K562 (cell line): ENCODE results near the gene SRRD. TPM values are rescaled to one million over a fixed set of nuclear protein-coding genes. Genes with fewer than 3 reads are reported as not detected.

ENCODE experiments used
- ATAC-seq: fragments of 200-7000 bp; cut with Tn5 transposase; 3 replicates; pipeline ENCODE4 v1.9.1; 2020; ENCODE audit warnings: moderate library complexity
- BruUV-seq: library from RNA; stranded (reverse); fragments of 400-500 nt; replicated peaks from 2 replicates; lab custom pipeline; 2021; lab: Mats Ljungman, UMichigan
- CTCF ChIA-PET: fragments of 300-600 bp; formaldehyde crosslinking; extraction: SDS; loops from one replicate; lab custom pipeline; 2021; ENCODE audit warnings: low intra/inter-chr PET ratio; lab: Yijun Ruan, JAX
- POLR2A ChIA-PET: fragments of 300-600, 350-650 bp; sonication (Branson Sonifier 250); formaldehyde crosslinking; extraction: SDS; loops from one replicate; lab custom pipeline; 2021; ENCODE audit warnings: antibody characterized with exemption, inconsistent platforms; lab: Yijun Ruan, JAX
- DNase-seq, 4 experiments: peaks; one replicate each; pipeline versions ENCODE4 v3.0.0 to v3.0.0-alpha.2; 2011 to 2018; ENCODE audit warnings: low spot score in 3 of 4, mixed read lengths in 3 of 4; ENCODE audit errors: extremely low read depth in 1 of 4
- FAIRE-seq: peaks from 2 replicates; lab custom pipeline; 2011; peaks lifted over from hg19 to GRCh38; lab: Jason Lieb, UNC
- H2AFZ ChIP-seq: 2 replicates; pipeline ENCODE4 v1.6.0; 2011; ENCODE audit warnings: low read depth, low read length, control low read depth, inconsistent platforms
- H3K27ac ChIP-seq: fragments of 200-600 bp; 3 replicates; pipeline ENCODE4 v1.8.0; 2011; ENCODE audit warnings: low read depth, mild to moderate bottlenecking, control low read depth, inconsistent platforms, low read length, moderate library complexity, mixed read lengths; ENCODE audit errors: extremely low read depth
- H3K27me3 ChIP-seq, 2 experiments: fragments of 300-600 bp in 1 of 2; 2 replicates in 1 of 2; 3 replicates in 1 of 2; pipeline versions ENCODE4 v1.6.0 to v1.8.0; 2011; ENCODE audit warnings: inconsistent platforms in 2 of 2, low read length in 2 of 2, mild to moderate bottlenecking in 1 of 2, mixed read lengths in 1 of 2, moderate library complexity in 1 of 2; ENCODE audit not compliant: control insufficient read depth in 2 of 2, insufficient read depth in 2 of 2
- H3K36me3 ChIP-seq: fragments of 300-600 bp; 3 replicates; pipeline ENCODE4 v1.8.0; 2011; ENCODE audit warnings: mild to moderate bottlenecking, low read length, inconsistent platforms; ENCODE audit not compliant: control insufficient read depth, insufficient read depth
- H3K4me1 ChIP-seq, 2 experiments: fragments of 200-600 bp in 1 of 2; replicated peaks in 1 of 2; 2 replicates in 1 of 2; 3 replicates in 1 of 2; pipeline versions ENCODE4 v1.5.1 to v1.8.0; 2011; ENCODE audit warnings: inconsistent platforms in 2 of 2, low read length in 2 of 2, mild to moderate bottlenecking in 1 of 2, mixed read lengths in 1 of 2, moderate library complexity in 1 of 2; ENCODE audit not compliant: control insufficient read depth in 2 of 2, insufficient read depth in 2 of 2
- H3K4me2 ChIP-seq: 2 replicates; pipeline ENCODE4 v1.6.1; 2011; ENCODE audit warnings: low read length, control low read depth, inconsistent platforms, mixed read lengths; ENCODE audit not compliant: insufficient read depth
- H3K4me3 ChIP-seq: fragments of 200-600 bp; sonication (generic), shearing (Covaris generic); 2 replicates; pipeline ENCODE4 v1.5.1; 2016; ENCODE audit warnings: control low read depth, inconsistent platforms
- H3K79me2 ChIP-seq: fragments of 200-600 bp; 3 replicates; pipeline ENCODE4 v1.8.0; 2011; ENCODE audit warnings: low read length, inconsistent platforms; ENCODE audit not compliant: control insufficient read depth, insufficient read depth
- H3K9ac ChIP-seq, 2 experiments: 2 replicates each; pipeline versions ENCODE4 v1.6.0 to v1.6.1; 2011; ENCODE audit warnings: low read depth in 2 of 2, low read length in 2 of 2, control low read depth in 1 of 2, inconsistent platforms in 1 of 2, mild to moderate bottlenecking in 1 of 2, mixed read lengths in 1 of 2; ENCODE audit not compliant: insufficient read depth in 1 of 2
- H3K9me1 ChIP-seq: one replicate; pipeline ENCODE4 v1.6.0; 2011; ENCODE audit warnings: inconsistent platforms, mild to moderate bottlenecking, low read length, moderate library complexity; ENCODE audit not compliant: control insufficient read depth, insufficient read depth
- H3K9me3 ChIP-seq: replicated peaks from 2 replicates; pipeline ENCODE4 v1.5.1; 2011; ENCODE audit warnings: low read depth, low read length, inconsistent platforms; ENCODE audit not compliant: control insufficient read depth, insufficient read depth
- H4K20me1 ChIP-seq: replicated peaks from 2 replicates; pipeline ENCODE4 v1.6.1; 2011; ENCODE audit warnings: low read length, inconsistent platforms, mixed read lengths; ENCODE audit not compliant: control insufficient read depth, insufficient read depth
- CBX2 ChIP-seq: fragments of 200-600 bp; sonication (generic); IDR thresholded peaks from one replicate; pipeline ENCODE4 v1.6.1; 2012; ENCODE audit warnings: mild to moderate bottlenecking, low read length, inconsistent platforms; ENCODE audit not compliant: insufficient read depth, poor library complexity, severe bottlenecking
- CBX5 ChIP-seq: IDR thresholded peaks from 2 replicates; pipeline ENCODE4 v1.6.1; 2014; ENCODE audit warnings: low read depth, borderline replicate concordance
- CHD1 ChIP-seq: fragments of 200-600 bp; sonication (generic); IDR thresholded peaks from one replicate; pipeline ENCODE4 v1.6.1; 2012; ENCODE audit warnings: mild to moderate bottlenecking, moderate library complexity, low read length, inconsistent platforms
- CREB1 ChIP-seq, 2 experiments: sonication (generic) in 1 of 2; formaldehyde crosslinking in 1 of 2; IDR thresholded peaks; 2 replicates each; pipeline versions ENCODE4 v1.6.1 to v1.8.0; 2012 to 2022; ENCODE audit warnings: inconsistent platforms in 1 of 2, mild to moderate bottlenecking in 1 of 2, missing genetic modification reagents in 1 of 2, moderate library complexity in 1 of 2
- HDAC3 ChIP-seq: fragments of 450-650 bp; IDR thresholded peaks from 2 replicates; pipeline ENCODE4 v1.6.1; 2018; ENCODE audit warnings: borderline replicate concordance, mild to moderate bottlenecking, moderate library complexity; ENCODE audit not compliant: partially characterized antibody
- PYGO2 ChIP-seq: fragments of 450-650 bp; IDR thresholded peaks from 2 replicates; pipeline ENCODE4 v1.6.1; 2016; ENCODE audit warnings: mild to moderate bottlenecking, missing genetic modification characterization, moderate library complexity, missing compliant biosample characterization
- RBM14 ChIP-seq: fragments of 200-400 bp; formaldehyde crosslinking; IDR thresholded peaks from 2 replicates; pipeline ENCODE4 v1.6.1; 2018; ENCODE audit warnings: low read depth, mild to moderate bottlenecking, low read length, moderate library complexity, borderline replicate concordance; ENCODE audit not compliant: insufficient read depth
- RBM25 ChIP-seq: fragments of 200-400 bp; formaldehyde crosslinking; IDR thresholded peaks from 2 replicates; pipeline ENCODE4 v1.6.1; 2018; ENCODE audit warnings: low read length, low read depth, moderate library complexity; ENCODE audit not compliant: severe bottlenecking
- ZNF175 ChIP-seq: fragments of 200-800 bp; sonication (Bioruptor generic); IDR thresholded peaks from 2 replicates; pipeline ENCODE4 v1.6.1; 2016; ENCODE audit warnings: low read depth, mild to moderate bottlenecking, missing genetic modification characterization, missing compliant biosample characterization
- ZNF212 ChIP-seq: fragments of 450-650 bp; formaldehyde crosslinking; IDR thresholded peaks from 2 replicates; pipeline ENCODE4 v1.4.0; 2020; ENCODE audit warnings: mild to moderate bottlenecking
- ZNF41 ChIP-seq: fragments of 250-450 bp; sonication (Bioruptor Pico); conservative IDR thresholded peaks from 2 replicates; pipeline ENCODE4 v1.4.0; 2020; ENCODE audit warnings: mild to moderate bottlenecking
- ZNF699 ChIP-seq: fragments of 250-450 bp; sonication (Bioruptor Pico); IDR thresholded peaks from 2 replicates; pipeline ENCODE4 v1.8.0; 2021; ENCODE audit warnings: mild to moderate bottlenecking, moderate library complexity; ENCODE audit not compliant: insufficient replicate concordance
- WGBS: fragments of 100-300 bp; shearing (Covaris generic); methylation state at CpG from one replicate; pipeline ENCODE4 v1.1.6; 2016; ENCODE audit warnings: low coverage, mixed read lengths; ENCODE audit not compliant: insufficient coverage; ENCODE audit errors: missing lambda C conversion rate; 5-methylcytosine and 5-hydroxymethylcytosine counted together
- in situ Hi-C: fragments of 300-500 bp; cut with MboI; formaldehyde crosslinking; loops from 4 replicates; pipeline ENCODE4 v1.15.0; 2018; ENCODE audit warnings: inconsistent platforms, mixed read lengths
- intact Hi-C: fragments of 100-400 bp; cut with micrococcal nuclease; formaldehyde crosslinking; loops from 2 replicates; pipeline ENCODE4 v1.14.2; 2022
- polyA plus RNA-seq, 8 experiments: library from polyadenylated mRNA; depleted of rRNA in 4 of 8; stranded (reverse) in 5 of 8; unstranded in 3 of 8; fragments of >200 nt; fragmentation: Nextera tagmentation in 2 of 8; fragmentation: Illumina TruSeq in 1 of 8; extraction: Ambion mirVana in 2 of 8; extraction: Trizol in 1 of 8; gene quantifications; 2 replicates each; pipeline versions ENCODE4 v1.2.1 to v1.2.3, GENCODE V29; 2011 to 2014; ENCODE audit warnings: inconsistent platforms in 1 of 8, missing spikeins in 1 of 8
- total RNA-seq, 7 experiments: library from RNA; depleted of rRNA in 6 of 7; stranded (reverse); fragments of >200 nt in 6 of 7; fragmentation: Illumina TruSeq in 2 of 7; extraction: Trizol in 2 of 7; gene quantifications; 2 replicates each; pipeline versions ENCODE4 v1.2.1 to v1.2.3, GENCODE V29; 2011 to 2021; ENCODE audit warnings: low replicate concordance in 1 of 7
- TF ChIP-seq, protein P1 (sequence below): sonication (generic); formaldehyde crosslinking; IDR thresholded peaks from 2 replicates; pipeline ENCODE4 v1.8.1; 2023; ENCODE audit warnings: mild to moderate bottlenecking, missing genetic modification reagents
- TF ChIP-seq, protein P2 (sequence below), 3 experiments: IDR thresholded peaks in 2 of 3; conservative IDR thresholded peaks in 1 of 3; 2 replicates each; pipeline ENCODE4 v1.5.1; 2011 to 2012; ENCODE audit warnings: low read length in 3 of 3, mild to moderate bottlenecking in 3 of 3, control low read depth in 2 of 3, improper control_type of control experiment in 1 of 3, inconsistent platforms in 1 of 3, low read depth in 1 of 3, mixed read lengths in 1 of 3, moderate library complexity in 1 of 3; ENCODE audit not compliant: insufficient read depth in 2 of 3

Gene SRRD
- total and polyA plus RNA-seq, 9 of the 15 experiments (the other 6 are each of a cell fraction or from before 2014, with no cell fraction given) = 4.9 to 59.4 (median 34.4) TPM

GRCh38 chr22:26452236-26453016 is 31.3 kb upstream of the SRRD start (continued):
- no peak for TF ChIP-seq CBX2
- TF ChIP-seq ZNF699 (CRISPR knock-in tag) = no peak

DNA sequence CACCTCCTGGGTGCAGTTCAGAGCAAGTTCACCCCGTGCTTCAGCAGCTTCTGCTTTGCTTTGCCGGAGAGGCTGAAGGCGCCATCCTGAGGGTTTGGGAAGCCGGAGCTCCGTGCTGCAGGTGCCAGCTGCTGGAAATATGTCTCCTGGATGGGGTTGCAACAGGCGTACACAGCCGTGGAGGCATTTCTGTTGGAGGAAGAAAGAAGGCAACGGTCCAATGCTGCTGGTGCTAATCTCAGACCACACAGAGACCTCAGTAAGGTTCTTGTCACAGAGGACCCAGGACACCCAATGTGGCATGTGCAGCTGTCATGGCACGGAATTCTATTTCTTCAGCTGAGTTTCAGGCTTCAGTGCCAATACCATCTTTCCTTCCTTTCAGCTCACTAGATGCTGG is 30.5 kb upstream of the SRRD start:
- H3K9ac ChIP-seq = no peak overlapping the region
- ChIA-PET CTCF (no interaction called here), POLR2A (interaction anchor here (0.5 kb wide), 1 partner anchor 560 kb away, joined by 3 read pairs; no protein-coding TSS in a partner anchor)
- no peaks in the 10 kb centered on the region; a peak in 1 of 5 replicates for H3K4me1 ChIP-seq
- no peaks in the 10 kb centered on the region for H3K9me1 ChIP-seq
- H4K20me1 ChIP-seq = no peaks in the 10 kb centered on the region
- H2AFZ ChIP-seq = no peak overlapping the region
- in situ Hi-C loops = no loop called here
- peaks cover 47% of the 10 kb centered on the region; the same call in 2 of the 3 replicates for H3K36me3 ChIP-seq
- WGBS = 93% methylated on average over 4 of the region's 9 CpGs
- no peak for DNase-seq
- H3K9me3 ChIP-seq = no peaks in the 10 kb centered on the region
- no peak for ATAC-seq
- no peak overlapping the region for H3K4me2 ChIP-seq
- no peaks in the 10 kb centered on the region for H3K79me2 ChIP-seq
- no peak for FAIRE-seq
- no peaks in the 10 kb centered on the region for H3K27me3 ChIP-seq
- intact Hi-C loops = no loop called here
- no peak overlapping the region for H3K27ac ChIP-seq
- BruUV-seq = no TSS peak
- H3K4me3 ChIP-seq = no peak overlapping the region
- no peak for TF ChIP-seq ZNF41
- TF ChIP-seq RBM25 = no peak
- TF ChIP-seq ZNF175 (CRISPR knock-in tag) = no peak
- TF ChIP-seq CREB1 (IDR thresholded peaks at IDR 0.05) = no peak
- TF ChIP-seq CREB1 (CRISPR knock-in tag; IDR thresholded peaks at IDR 0.05) = no peak
- no peak for TF ChIP-seq RBM14
- no peak for TF ChIP-seq PYGO2 (tag)
- no peak for TF ChIP-seq CHD1
- TF ChIP-seq ZNF212 = no peak
- TF ChIP-seq, protein P1, sequence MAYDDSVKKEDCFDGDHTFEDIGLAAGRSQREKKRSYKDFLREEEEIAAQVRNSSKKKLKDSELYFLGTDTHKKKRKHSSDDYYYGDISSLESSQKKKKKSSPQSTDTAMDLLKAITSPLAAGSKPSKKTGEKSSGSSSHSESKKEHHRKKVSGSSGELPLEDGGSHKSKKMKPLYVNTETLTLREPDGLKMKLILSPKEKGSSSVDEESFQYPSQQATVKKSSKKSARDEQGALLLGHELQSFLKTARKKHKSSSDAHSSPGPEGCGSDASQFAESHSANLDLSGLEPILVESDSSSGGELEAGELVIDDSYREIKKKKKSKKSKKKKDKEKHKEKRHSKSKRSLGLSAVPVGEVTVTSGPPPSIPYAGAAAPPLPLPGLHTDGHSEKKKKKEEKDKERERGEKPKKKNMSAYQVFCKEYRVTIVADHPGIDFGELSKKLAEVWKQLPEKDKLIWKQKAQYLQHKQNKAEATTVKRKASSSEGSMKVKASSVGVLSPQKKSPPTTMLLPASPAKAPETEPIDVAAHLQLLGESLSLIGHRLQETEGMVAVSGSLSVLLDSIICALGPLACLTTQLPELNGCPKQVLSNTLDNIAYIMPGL (CRISPR knock-in tag) = no peak
- TF ChIP-seq CBX5 = no peak
- TF ChIP-seq, protein P2, sequence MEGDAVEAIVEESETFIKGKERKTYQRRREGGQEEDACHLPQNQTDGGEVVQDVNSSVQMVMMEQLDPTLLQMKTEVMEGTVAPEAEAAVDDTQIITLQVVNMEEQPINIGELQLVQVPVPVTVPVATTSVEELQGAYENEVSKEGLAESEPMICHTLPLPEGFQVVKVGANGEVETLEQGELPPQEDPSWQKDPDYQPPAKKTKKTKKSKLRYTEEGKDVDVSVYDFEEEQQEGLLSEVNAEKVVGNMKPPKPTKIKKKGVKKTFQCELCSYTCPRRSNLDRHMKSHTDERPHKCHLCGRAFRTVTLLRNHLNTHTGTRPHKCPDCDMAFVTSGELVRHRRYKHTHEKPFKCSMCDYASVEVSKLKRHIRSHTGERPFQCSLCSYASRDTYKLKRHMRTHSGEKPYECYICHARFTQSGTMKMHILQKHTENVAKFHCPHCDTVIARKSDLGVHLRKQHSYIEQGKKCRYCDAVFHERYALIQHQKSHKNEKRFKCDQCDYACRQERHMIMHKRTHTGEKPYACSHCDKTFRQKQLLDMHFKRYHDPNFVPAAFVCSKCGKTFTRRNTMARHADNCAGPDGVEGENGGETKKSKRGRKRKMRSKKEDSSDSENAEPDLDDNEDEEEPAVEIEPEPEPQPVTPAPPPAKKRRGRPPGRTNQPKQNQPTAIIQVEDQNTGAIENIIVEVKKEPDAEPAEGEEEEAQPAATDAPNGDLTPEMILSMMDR (IDR thresholded peaks at IDR 0.05 in 2 of 3, conservative IDR thresholded peaks at IDR 0.05 in 1 of 3; ENCODE audit: insufficient read depth in 2 of 3, low read depth in 1 of 3, low read length in 3 of 3) = no peak
- TF ChIP-seq HDAC3 = no peak
